Stimulated activated CD4-positive, alpha-beta T cell treated with anti-CD3 and anti-CD28 coated beads, Interleukin-1b, Interleukin-23, amount 100 ng/mL, for 48 hours (primary cell): ENCODE measurements around the gene GART.

Source experiments
- DNase-seq: peaks from one replicate; pipeline ENCODE4 v3.0.0-alpha.2; 2020

GART gene

DNA sequence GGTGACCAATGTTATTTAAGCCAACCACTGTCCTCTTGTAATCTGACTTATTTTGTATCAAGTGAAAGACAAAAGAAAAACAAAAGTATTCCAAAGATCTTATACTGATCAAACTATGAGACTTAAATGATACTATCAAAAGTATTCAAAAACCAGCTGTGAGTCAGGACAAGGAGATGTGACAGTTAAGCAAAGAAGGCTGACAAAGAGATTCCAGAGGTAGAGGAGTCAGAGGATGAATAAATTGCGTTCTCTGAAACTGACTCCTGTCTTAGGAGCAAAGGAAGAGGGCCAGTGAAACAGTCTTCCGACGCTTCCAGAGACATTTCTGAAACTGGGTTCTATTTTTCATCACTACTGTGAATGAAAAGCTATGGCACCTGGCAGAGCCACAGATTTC, 83.1 kb downstream of the GART start:
- no peak for DNase-seq

- DNase-seq = no peak
These were observed 86.1 kb downstream of the GART start for GRCh38 chr21:33455686-33456446.
